ENCODE measurements around the gene RAD9A. TPM values are rescaled to one million over a fixed set of nuclear protein-coding genes. Genes with fewer than 3 reads are reported as not detected.

RAD9A gene
- total RNA-seq, 1 experiment from 2014 or later = 8.1 TPM

- DNase-seq (ENCODE audit: low read depth, low spot score) = no peak
- in situ Hi-C loops (cut with HindIII; ENCODE audit: low pct_unique_long_range_greater_than_20kb, low sequenced_read_pairs) = no loop called here
These were observed 37.4 kb downstream of the RAD9A start for GRCh38 chr11:67429038-67429668.

- no peak for DNase-seq (ENCODE audit: low read depth, low spot score)
- in situ Hi-C loops (cut with HindIII; ENCODE audit: low pct_unique_long_range_greater_than_20kb, low sequenced_read_pairs) = no loop called here
These were observed 37.9 kb downstream of the RAD9A start for GRCh38 chr11:67429722-67430121.

GRCh38 chr11:67431346-67432249 is 39.8 kb downstream of the RAD9A start:
- DNase-seq (ENCODE audit: low read depth, low spot score) = no peak
- in situ Hi-C loops (cut with HindIII; ENCODE audit: low pct_unique_long_range_greater_than_20kb, low sequenced_read_pairs) = no loop called here

- in situ Hi-C loops (cut with HindIII; ENCODE audit: low pct_unique_long_range_greater_than_20kb, low sequenced_read_pairs) = no loop called here
- DNase-seq (ENCODE audit: low read depth, low spot score) = no peak
These were observed 41.0 kb downstream of the RAD9A start for GRCh38 chr11:67432655-67433349.

- in situ Hi-C loops (cut with HindIII; ENCODE audit: low pct_unique_long_range_greater_than_20kb, low sequenced_read_pairs) = no loop called here
- DNase-seq (ENCODE audit: low read depth, low spot score) = no peak
These were observed 42.0 kb downstream of the RAD9A start for GRCh38 chr11:67433536-67434394.

GRCh38 chr11:67434395-67434881 is 42.7 kb downstream of the RAD9A start:
- in situ Hi-C loops (cut with HindIII; ENCODE audit: low pct_unique_long_range_greater_than_20kb, low sequenced_read_pairs) = no loop called here
- DNase-seq (ENCODE audit: low read depth, low spot score) = no peak

GRCh38 chr11:67435031-67435726 is 43.4 kb downstream of the RAD9A start:
- in situ Hi-C loops (cut with HindIII; ENCODE audit: low pct_unique_long_range_greater_than_20kb, low sequenced_read_pairs) = no loop called here
- no peak for DNase-seq (ENCODE audit: low read depth, low spot score)

GRCh38 chr11:67435727-67436458 is 44.1 kb downstream of the RAD9A start:
- in situ Hi-C loops (cut with HindIII; ENCODE audit: low pct_unique_long_range_greater_than_20kb, low sequenced_read_pairs) = no loop called here
- DNase-seq (ENCODE audit: low read depth, low spot score) = no peak

- in situ Hi-C loops (cut with HindIII; ENCODE audit: low pct_unique_long_range_greater_than_20kb, low sequenced_read_pairs) = no loop called here
- no peak for DNase-seq (ENCODE audit: low read depth, low spot score)
These were observed 44.8 kb downstream of the RAD9A start for GRCh38 chr11:67436459-67437081.

- in situ Hi-C loops (cut with HindIII; ENCODE audit: low pct_unique_long_range_greater_than_20kb, low sequenced_read_pairs) = no loop called here
These were observed 45.5 kb downstream of the RAD9A start, which contains the start of gene PTPRCAP for GRCh38 chr11:67437082-67437808. PTPRCAP (minus strand) TSS chr11:67437682; CDS start chr11:67437619, 63 bp downstream.

GRCh38 chr11:67437809-67438157 is 46.0 kb downstream of the RAD9A start:
- in situ Hi-C loops (cut with HindIII; ENCODE audit: low pct_unique_long_range_greater_than_20kb, low sequenced_read_pairs) = no loop called here
- no peak for DNase-seq (ENCODE audit: low read depth, low spot score)

More at GRCh38 chr11:67437082-67437808, 45.5 kb downstream of the RAD9A start, which contains the start of gene PTPRCAP:
- no peak for DNase-seq (ENCODE audit: low read depth, low spot score)

- DNase-seq (ENCODE audit: low read depth, low spot score) = no peak
- in situ Hi-C loops (cut with HindIII; ENCODE audit: low pct_unique_long_range_greater_than_20kb, low sequenced_read_pairs) = no loop called here
These were observed 46.5 kb downstream of the RAD9A start for GRCh38 chr11:67438158-67438902.

GRCh38 chr11:67439321-67440228 is 47.8 kb downstream of the RAD9A start:
- DNase-seq (ENCODE audit: low read depth, low spot score) = peak; percentile 47
- in situ Hi-C loops (cut with HindIII; ENCODE audit: low pct_unique_long_range_greater_than_20kb, low sequenced_read_pairs) = no loop called here
